ENCODE results near the gene RPL41.

DNA sequence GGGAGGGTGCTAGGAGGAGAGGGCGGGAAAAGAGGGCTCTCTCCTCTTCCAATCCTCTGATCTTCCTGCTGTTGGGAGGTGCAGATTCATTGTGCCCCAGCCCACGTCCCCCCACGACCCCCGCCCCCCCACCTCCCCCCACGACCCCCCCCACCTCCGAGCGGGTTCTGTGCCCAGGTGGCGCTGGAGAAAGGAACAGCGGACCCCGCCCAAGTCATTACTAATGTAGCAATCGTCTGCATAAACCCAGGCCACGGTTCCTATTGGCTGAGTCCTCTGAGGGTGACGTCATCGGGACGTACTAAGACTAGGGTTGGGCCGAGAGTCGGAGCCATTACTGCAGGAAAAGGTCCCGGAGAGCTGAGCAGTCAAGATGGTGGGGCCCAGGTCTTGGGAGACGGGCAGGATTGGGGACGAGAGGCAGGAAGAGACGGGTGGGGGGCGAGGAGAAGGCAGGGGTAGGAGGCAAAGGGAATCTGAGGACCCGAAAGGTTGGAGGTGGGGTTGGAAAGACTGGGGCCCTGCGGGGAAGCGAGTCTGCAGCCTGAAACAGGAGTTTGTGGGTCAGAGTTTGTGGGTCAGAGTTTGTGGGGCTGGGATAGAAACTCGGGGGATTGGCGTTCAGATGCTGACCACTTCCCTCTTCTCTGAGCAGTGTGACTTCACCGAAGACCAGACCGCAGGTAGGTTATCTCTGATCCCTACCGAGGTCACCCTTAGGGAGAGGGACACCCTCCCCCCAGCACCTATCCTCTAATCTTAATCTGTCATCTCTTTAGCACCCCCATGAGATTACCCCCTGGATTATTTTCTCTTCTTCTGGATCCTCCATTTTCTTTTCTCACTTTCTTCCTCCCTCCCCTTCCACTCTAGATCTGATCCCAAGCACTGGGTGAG, 41.8 kb downstream of the RPL41 start, which contains the start of gene MYL6:
- TF ChIP-seq, protein P1, sequence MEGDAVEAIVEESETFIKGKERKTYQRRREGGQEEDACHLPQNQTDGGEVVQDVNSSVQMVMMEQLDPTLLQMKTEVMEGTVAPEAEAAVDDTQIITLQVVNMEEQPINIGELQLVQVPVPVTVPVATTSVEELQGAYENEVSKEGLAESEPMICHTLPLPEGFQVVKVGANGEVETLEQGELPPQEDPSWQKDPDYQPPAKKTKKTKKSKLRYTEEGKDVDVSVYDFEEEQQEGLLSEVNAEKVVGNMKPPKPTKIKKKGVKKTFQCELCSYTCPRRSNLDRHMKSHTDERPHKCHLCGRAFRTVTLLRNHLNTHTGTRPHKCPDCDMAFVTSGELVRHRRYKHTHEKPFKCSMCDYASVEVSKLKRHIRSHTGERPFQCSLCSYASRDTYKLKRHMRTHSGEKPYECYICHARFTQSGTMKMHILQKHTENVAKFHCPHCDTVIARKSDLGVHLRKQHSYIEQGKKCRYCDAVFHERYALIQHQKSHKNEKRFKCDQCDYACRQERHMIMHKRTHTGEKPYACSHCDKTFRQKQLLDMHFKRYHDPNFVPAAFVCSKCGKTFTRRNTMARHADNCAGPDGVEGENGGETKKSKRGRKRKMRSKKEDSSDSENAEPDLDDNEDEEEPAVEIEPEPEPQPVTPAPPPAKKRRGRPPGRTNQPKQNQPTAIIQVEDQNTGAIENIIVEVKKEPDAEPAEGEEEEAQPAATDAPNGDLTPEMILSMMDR (conservative IDR thresholded peaks at IDR 0.05; ENCODE audit: low read depth, low read length): no peak
- no peak for TF ChIP-seq EZH2phosphoT487 (IDR thresholded peaks at IDR 0.05; ENCODE audit: borderline replicate concordance, low read length)
